Spleen (tissue), 7 donors: ENCODE measurements around the gene EXOC6B.

Experiments used
- POLR2AphosphoS5 ChIP-seq, 3 donors: sonication (generic); formaldehyde crosslinking; IDR thresholded peaks; one replicate each; pipeline ENCODE4 v1.5.1; 2017; ENCODE audit warnings: antibody characterized with exemption in 3 of 3
- TF ChIP-seq, protein P1 (sequence below), 11 experiments: fragments of 200-600 bp in 7 of 11; fragments of 450-650 bp in 4 of 11; sonication (generic) in 4 of 11; IDR thresholded peaks in 8 of 11; conservative IDR thresholded peaks in 3 of 11; 1 replicate in 7 of 11; 2 replicates in 4 of 11; pipeline versions ENCODE4 v1.4.0 to v1.8.0; 2016 to 2021; ENCODE audit warnings: antibody characterized with exemption in 11 of 11, inconsistent platforms in 4 of 11, mild to moderate bottlenecking in 1 of 11
- donor health status: DM: no; HTN: no; CAD: no; lungs with moderate emphysema.
- donor health status: DM: no; HTN: no; CAD: no.
- donor health status: DM: no; HTN: no; CAD: no.

DNA sequence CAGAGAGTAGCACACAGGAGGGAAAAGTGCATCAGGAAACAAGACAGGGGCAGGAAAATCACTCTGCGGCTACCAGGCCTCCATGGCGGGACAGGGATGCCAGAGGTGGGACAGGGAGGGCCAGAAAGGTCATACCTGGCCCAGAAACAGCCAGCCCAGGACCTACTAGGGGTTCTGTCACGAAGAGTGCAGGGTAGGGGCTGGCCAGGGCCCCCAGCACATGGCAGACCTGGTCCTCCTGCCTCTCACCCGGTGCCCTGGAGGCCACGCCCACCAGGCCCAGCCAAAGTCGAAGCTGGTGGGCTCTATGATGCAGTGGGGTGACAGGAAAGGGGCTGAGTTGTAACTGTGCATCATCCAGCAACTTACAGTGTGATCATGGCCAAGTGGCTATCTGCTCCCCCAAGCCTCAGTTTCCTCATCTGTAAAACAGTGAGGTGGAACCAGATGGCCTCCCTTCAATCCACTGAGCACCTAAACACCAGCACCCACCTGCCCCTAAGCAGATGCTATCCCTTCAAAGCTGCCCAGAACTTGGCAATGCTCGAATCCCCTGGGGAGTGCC is 688.8 kb downstream of the EXOC6B start:
- TF ChIP-seq, protein P1, sequence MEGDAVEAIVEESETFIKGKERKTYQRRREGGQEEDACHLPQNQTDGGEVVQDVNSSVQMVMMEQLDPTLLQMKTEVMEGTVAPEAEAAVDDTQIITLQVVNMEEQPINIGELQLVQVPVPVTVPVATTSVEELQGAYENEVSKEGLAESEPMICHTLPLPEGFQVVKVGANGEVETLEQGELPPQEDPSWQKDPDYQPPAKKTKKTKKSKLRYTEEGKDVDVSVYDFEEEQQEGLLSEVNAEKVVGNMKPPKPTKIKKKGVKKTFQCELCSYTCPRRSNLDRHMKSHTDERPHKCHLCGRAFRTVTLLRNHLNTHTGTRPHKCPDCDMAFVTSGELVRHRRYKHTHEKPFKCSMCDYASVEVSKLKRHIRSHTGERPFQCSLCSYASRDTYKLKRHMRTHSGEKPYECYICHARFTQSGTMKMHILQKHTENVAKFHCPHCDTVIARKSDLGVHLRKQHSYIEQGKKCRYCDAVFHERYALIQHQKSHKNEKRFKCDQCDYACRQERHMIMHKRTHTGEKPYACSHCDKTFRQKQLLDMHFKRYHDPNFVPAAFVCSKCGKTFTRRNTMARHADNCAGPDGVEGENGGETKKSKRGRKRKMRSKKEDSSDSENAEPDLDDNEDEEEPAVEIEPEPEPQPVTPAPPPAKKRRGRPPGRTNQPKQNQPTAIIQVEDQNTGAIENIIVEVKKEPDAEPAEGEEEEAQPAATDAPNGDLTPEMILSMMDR (IDR thresholded peaks at IDR 0.05 in 8 of 11, conservative IDR thresholded peaks at IDR 0.05 in 3 of 11): no peak
- no peak for TF ChIP-seq POLR2AphosphoS5 (IDR thresholded peaks at IDR 0.05)
